GM23248 (cell line): ENCODE results near the gene CASTOR1. TPM values are rescaled to one million over a fixed set of nuclear protein-coding genes. Genes with fewer than 3 reads are reported as not detected.

Experiments used
- DNase-seq: peaks from one replicate; pipeline ENCODE4 v3.0.0-alpha.2; 2015
- H2AFZ ChIP-seq: fragments of 200-600 bp; sonication (generic); 2 replicates; pipeline ENCODE4 v1.6.1; 2016; ENCODE audit warnings: antibody characterized with exemption
- H3F3A ChIP-seq: fragments of 200-600 bp; sonication (generic); 2 replicates; pipeline ENCODE4 v1.6.1; 2016; ENCODE audit warnings: mild to moderate bottlenecking, antibody characterized with exemption, mixed run types; ENCODE audit not compliant: insufficient read depth
- H3K27ac ChIP-seq: fragments of 200-600 bp; sonication (generic); 2 replicates; pipeline ENCODE4 v1.5.1; 2016; ENCODE audit warnings: mild to moderate bottlenecking
- H3K27me3 ChIP-seq: fragments of 200-600 bp; sonication (generic); replicated peaks from 2 replicates; pipeline ENCODE4 v1.6.1; 2016; ENCODE audit warnings: mild to moderate bottlenecking; ENCODE audit not compliant: insufficient read depth
- H3K36me3 ChIP-seq: fragments of 200-600 bp; sonication (generic); 2 replicates; pipeline ENCODE4 v1.6.1; 2016; ENCODE audit warnings: low read depth, mild to moderate bottlenecking
- H3K4me1 ChIP-seq: fragments of 200-600 bp; sonication (generic); 2 replicates; pipeline ENCODE4 v1.6.1; 2016; ENCODE audit warnings: mild to moderate bottlenecking; ENCODE audit not compliant: insufficient read depth
- H3K4me2 ChIP-seq: fragments of 200-600 bp; sonication (generic); one replicate; pipeline ENCODE4 v1.6.1; 2016; ENCODE audit warnings: mild to moderate bottlenecking; ENCODE audit not compliant: unreplicated experiment
- H3K4me3 ChIP-seq: fragments of 200-600 bp; sonication (generic); 2 replicates; pipeline ENCODE4 v1.5.1; 2016; ENCODE audit warnings: mild to moderate bottlenecking
- H3K79me2 ChIP-seq: fragments of 200-600 bp; sonication (generic); 2 replicates; pipeline ENCODE4 v1.6.1; 2016; ENCODE audit warnings: mild to moderate bottlenecking; ENCODE audit not compliant: insufficient read depth
- H3K9ac ChIP-seq: fragments of 200-600 bp; sonication (generic); 2 replicates; pipeline ENCODE4 v1.6.1; 2016; ENCODE audit warnings: mild to moderate bottlenecking
- H3K9me2 ChIP-seq: fragments of 200-600 bp; sonication (generic); 2 replicates; pipeline ENCODE4 v1.6.1; 2016; ENCODE audit warnings: mixed run types, mild to moderate bottlenecking, moderate library complexity; ENCODE audit not compliant: insufficient read depth
- H3K9me3 ChIP-seq: fragments of 200-600 bp; sonication (generic); one replicate; pipeline ENCODE4 v1.6.1; 2017; ENCODE audit warnings: low read depth
- H4K20me1 ChIP-seq: fragments of 200-600 bp; sonication (generic); 2 replicates; pipeline ENCODE4 v1.6.0; 2016; ENCODE audit not compliant: insufficient read depth
- EZH2 ChIP-seq: fragments of 200-600 bp; sonication (generic); IDR thresholded peaks from 2 replicates; pipeline ENCODE4 v1.6.1; 2018; ENCODE audit warnings: antibody characterized with exemption, mild to moderate bottlenecking; ENCODE audit not compliant: insufficient read depth, poor library complexity, severe bottlenecking
- EZH2phosphoT487 ChIP-seq: fragments of 200-600 bp; sonication (generic); IDR thresholded peaks from 2 replicates; pipeline ENCODE4 v1.6.1; 2018; ENCODE audit warnings: antibody characterized with exemption, moderate library complexity, mild to moderate bottlenecking, low read depth; ENCODE audit not compliant: insufficient read depth
- WGBS, 2 experiments: methylation state at CpG; one replicate each; pipeline ENCODE4 v1.1.6; 2015 to 2017; ENCODE audit warnings: low lambda C conversion rate in 2 of 2, low coverage in 1 of 2; ENCODE audit errors: missing lambda C conversion rate in 2 of 2; 5-methylcytosine and 5-hydroxymethylcytosine counted together
- in situ Hi-C: fragments of 300-500 bp; cut with MboI; formaldehyde crosslinking; loops from 2 replicates; pipeline ENCODE4 v1.15.0; 2020
- polyA plus RNA-seq: library from polyadenylated mRNA; unstranded; fragments of >200 nt; fragmentation: Nextera tagmentation; extraction: Ambion mirVana; gene quantifications from 2 replicates; pipeline ENCODE4 v1.2.1, GENCODE V29; 2016
- total RNA-seq: library from RNA; depleted of rRNA; stranded (reverse); fragments of >200 nt; shearing (Covaris generic); gene quantifications from 2 replicates; pipeline ENCODE4 v1.2.3, GENCODE V29; 2014

The CASTOR1 gene
- total and polyA plus RNA-seq, 2 experiments from 2014 or later, result 8.7 to 13.4 TPM

DNA sequence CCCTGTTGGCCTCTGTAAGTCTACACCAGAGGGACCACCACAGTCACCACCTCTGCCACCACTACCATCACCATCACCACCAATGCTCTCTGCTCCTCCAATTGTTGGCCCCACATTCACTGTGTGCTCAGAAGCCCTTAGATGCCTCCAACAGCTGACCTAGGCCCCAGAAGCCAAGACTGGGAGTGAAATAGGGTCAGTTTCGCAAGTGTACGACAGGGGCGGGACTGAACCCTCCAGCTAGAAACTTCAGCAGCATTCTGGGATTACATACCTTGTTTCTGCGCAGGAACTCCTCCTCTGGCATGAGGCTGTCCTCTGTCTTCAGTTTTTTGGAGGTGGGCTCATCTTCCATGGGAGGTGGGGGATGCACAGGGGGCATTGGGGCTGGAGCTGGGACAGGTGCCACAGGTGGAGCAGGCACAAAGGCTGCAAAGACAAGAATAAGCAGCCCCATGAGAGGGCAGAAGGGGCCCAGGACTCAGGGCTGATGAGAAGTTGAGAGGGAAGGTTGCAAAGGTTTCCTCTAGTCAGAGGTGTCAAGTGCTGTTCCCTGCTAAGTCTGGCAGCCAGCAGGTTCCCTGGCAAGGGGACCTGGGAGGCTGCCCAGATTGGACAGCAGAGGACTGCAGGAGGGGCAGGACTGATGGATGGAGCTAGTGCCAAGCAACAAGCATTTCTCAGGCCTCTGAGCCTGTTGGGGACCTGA is 47.6 kb upstream of the CASTOR1 start:
- H3K4me3 ChIP-seq, result no peak overlapping the region
- no peaks in the 10 kb centered on the region for H3K9me3 ChIP-seq
- no peaks in the 10 kb centered on the region for H3K27me3 ChIP-seq
- H3K9me2 ChIP-seq, result no peaks in the 10 kb centered on the region
- no peak overlapping the region for H2AFZ ChIP-seq
- no peaks in the 10 kb centered on the region for H3K79me2 ChIP-seq
- no peak overlapping the region for H3K4me2 ChIP-seq
- no peaks in the 10 kb centered on the region for H3K4me1 ChIP-seq
- peaks cover 57% of the 10 kb centered on the region for H3K36me3 ChIP-seq
- no peaks in the 10 kb centered on the region for H4K20me1 ChIP-seq
- peaks cover 13% of the 10 kb centered on the region for H3F3A ChIP-seq
- no peak overlapping the region for H3K27ac ChIP-seq
- in situ Hi-C loops, result no loop called here
- DNase-seq, result no peak
- H3K9ac ChIP-seq, result no peak overlapping the region
- TF ChIP-seq EZH2, result no peak
- TF ChIP-seq EZH2phosphoT487, result no peak
- WGBS, 2 experiments, result 88 to 91% methylated on average over 4 of the region's 4 CpGs

DNA sequence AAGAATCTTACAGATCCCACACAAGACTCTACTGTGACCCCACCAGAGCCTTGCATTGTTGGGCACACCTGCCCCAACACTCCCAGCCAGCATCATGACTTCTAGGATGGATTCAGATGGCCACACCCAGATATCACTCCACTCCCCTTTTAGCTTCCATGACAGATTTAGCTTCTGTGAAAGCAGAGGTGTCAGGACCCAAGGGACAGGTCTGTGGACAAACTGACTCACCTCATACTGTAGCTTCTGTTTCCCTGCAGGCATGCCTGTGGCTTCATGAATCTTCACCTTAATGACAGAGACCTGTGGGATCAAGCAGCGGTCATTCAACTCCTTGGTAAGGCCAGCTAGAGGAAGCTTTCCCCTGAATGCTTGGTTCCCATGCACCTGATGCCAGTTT is 45.9 kb upstream of the CASTOR1 start:
- H3K9me2 ChIP-seq, result no peaks in the 10 kb centered on the region
- no peaks in the 10 kb centered on the region for H4K20me1 ChIP-seq
- no peak overlapping the region for H3K4me2 ChIP-seq
- no peaks in the 10 kb centered on the region for H3K4me1 ChIP-seq
- H3K9me3 ChIP-seq, result no peaks in the 10 kb centered on the region
- H3F3A ChIP-seq, result peaks cover 20% of the 10 kb centered on the region
- no peak overlapping the region for H3K9ac ChIP-seq
- H3K27me3 ChIP-seq, result no peaks in the 10 kb centered on the region
- H3K36me3 ChIP-seq, result peaks cover 53% of the 10 kb centered on the region
- DNase-seq, result peak; percentile 12
- H3K79me2 ChIP-seq, result no peaks in the 10 kb centered on the region
- TF ChIP-seq EZH2phosphoT487, result no peak
- TF ChIP-seq EZH2, result no peak
- no peak overlapping the region for H3K4me3 ChIP-seq
- in situ Hi-C loops, result no loop called here
- 94 to 100% methylated on average over 1 of the region's 1 CpG for WGBS, 2 experiments
- H3K27ac ChIP-seq, result no peak overlapping the region
- H2AFZ ChIP-seq, result no peak overlapping the region

DNA sequence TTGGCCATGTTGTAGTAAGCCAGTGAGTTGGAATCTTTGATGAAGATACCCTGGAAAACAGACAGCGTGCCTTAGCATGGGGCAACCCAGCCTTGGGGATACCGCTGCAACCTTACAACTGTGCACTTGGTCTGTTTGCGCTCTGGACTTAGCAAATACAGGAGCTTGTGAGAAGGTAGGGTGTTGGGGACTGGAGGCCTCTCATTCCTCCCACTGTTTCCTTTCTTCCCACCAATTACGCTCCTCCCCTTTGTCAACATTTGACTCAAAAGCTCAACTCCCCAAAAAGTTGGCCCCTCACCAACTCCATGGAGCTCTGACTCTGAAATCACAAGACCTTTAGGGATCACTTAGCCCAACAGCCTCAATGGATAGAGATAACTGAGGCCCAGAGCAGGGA is 45.3 kb upstream of the CASTOR1 start:
- Histone ChIP-seq H3K9me3 (no peaks in the 10 kb centered on the region), H3K27me3 (no peaks in the 10 kb centered on the region), H3K9ac (no peak overlapping the region), H4K20me1 (no peaks in the 10 kb centered on the region), H3F3A (peaks cover 20% of the 10 kb centered on the region), H3K36me3 (peaks cover 48% of the 10 kb centered on the region), H3K9me2 (no peaks in the 10 kb centered on the region), H3K79me2 (no peaks in the 10 kb centered on the region), H3K27ac (no peak overlapping the region), H3K4me3 (no peak overlapping the region), H3K4me2 (no peak overlapping the region), H3K4me1 (no peaks in the 10 kb centered on the region), H2AFZ (no peak overlapping the region)
- no peak for DNase-seq
- in situ Hi-C loops, result no loop called here
- WGBS, 2 experiments, result 91 to 98% methylated on average over 4 of the region's 4 CpGs
- TF ChIP-seq EZH2phosphoT487, result no peak
- TF ChIP-seq EZH2, result no peak

DNA sequence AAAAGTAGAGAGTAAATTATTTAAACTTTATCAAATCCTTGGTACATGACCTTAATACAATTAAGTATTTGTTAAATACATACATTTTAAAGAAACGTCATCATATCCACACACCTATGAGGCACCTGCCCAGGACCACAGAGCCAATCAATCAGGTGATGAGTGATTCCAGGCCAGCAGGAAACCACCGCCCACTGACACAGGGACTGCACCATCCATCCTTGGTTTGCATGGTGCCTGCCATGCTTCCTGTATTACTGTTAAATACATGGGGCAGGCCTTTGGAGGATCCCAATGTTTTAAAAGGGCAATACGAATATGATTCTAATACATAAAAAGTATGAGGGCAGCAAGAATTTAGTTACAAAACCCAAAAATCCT is 44.4 kb upstream of the CASTOR1 start:
- Histone ChIP-seq H3K4me1 (no peaks in the 10 kb centered on the region), H3K4me2 (no peak overlapping the region), H3K27ac (no peak overlapping the region), H3K9me2 (no peaks in the 10 kb centered on the region), H3K4me3 (no peak overlapping the region), H4K20me1 (no peaks in the 10 kb centered on the region), H3K36me3 (peaks cover 41% of the 10 kb centered on the region), H3K79me2 (no peaks in the 10 kb centered on the region), H3K27me3 (no peaks in the 10 kb centered on the region), H2AFZ (no peak overlapping the region), H3F3A (peaks cover 20% of the 10 kb centered on the region), H3K9ac (no peak overlapping the region), H3K9me3 (no peaks in the 10 kb centered on the region)
- WGBS, 2 experiments, result 70 to 74% methylated on average over 3 of the region's 3 CpGs
- no peak for DNase-seq
- TF ChIP-seq EZH2phosphoT487 (no peak), EZH2 (no peak)
- in situ Hi-C loops, result no loop called here
